Kidney (tissue), 14 donors: ENCODE measurements around the gene TPH1. TPM values are rescaled to one million over a fixed set of nuclear protein-coding genes. Genes with fewer than 3 reads are reported as not detected.

ENCODE experiments used
- DNase-seq, 5 donors: peaks; one replicate each; pipeline ENCODE4 v3.0.0-alpha.2; 2013 to 2020
- FAIRE-seq: peaks from 2 replicates; lab custom pipeline; 2012; peaks lifted over from hg19 to GRCh38; lab: Jason Lieb, UNC
- H3K27ac ChIP-seq, 2 donors: one replicate each; pipeline ENCODE4 v1.7.0; 2013; ENCODE audit warnings: low read depth in 2 of 2, low read length in 2 of 2, inconsistent platforms in 1 of 2
- H3K27me3 ChIP-seq: one replicate; pipeline ENCODE4 v1.7.1; 2013; ENCODE audit warnings: low read length, inconsistent platforms; ENCODE audit not compliant: control insufficient read depth, insufficient read depth
- H3K36me3 ChIP-seq, 3 donors: one replicate each; pipeline versions ENCODE4 v1.7.0 to v1.7.1; 2013; ENCODE audit warnings: low read length in 3 of 3, control low read depth in 1 of 3, inconsistent platforms in 1 of 3; ENCODE audit not compliant: insufficient read depth in 3 of 3, control insufficient read depth in 2 of 3
- H3K4me1 ChIP-seq, 3 donors: one replicate each; pipeline versions ENCODE4 v1.7.0 to v1.7.1; 2013; ENCODE audit warnings: low read length in 3 of 3, inconsistent platforms in 1 of 3, low read depth in 1 of 3; ENCODE audit not compliant: control insufficient read depth in 2 of 3, insufficient read depth in 2 of 3
- H3K4me3 ChIP-seq, 3 donors: one replicate each; pipeline versions ENCODE4 v1.7.0 to v1.8.1; 2013; ENCODE audit warnings: low read length in 3 of 3, control low read depth in 1 of 3, inconsistent platforms in 1 of 3
- H3K9ac ChIP-seq, 3 donors: one replicate each; pipeline versions ENCODE4 v1.7.0 to v1.7.1; 2013; ENCODE audit warnings: low read length in 3 of 3, control low read depth in 1 of 3, inconsistent platforms in 1 of 3
- H3K9me3 ChIP-seq, 3 donors: one replicate each; pipeline versions ENCODE4 v1.7.0 to v1.7.1; 2013; ENCODE audit warnings: low read length in 3 of 3, control low read depth in 1 of 3, inconsistent platforms in 1 of 3; ENCODE audit not compliant: control insufficient read depth in 2 of 3, insufficient read depth in 1 of 3
- CTCF ChIP-seq: IDR thresholded peaks from 3 replicates; pipeline ENCODE4 v1.5.1; 2012; ENCODE audit warnings: mild to moderate bottlenecking, moderate library complexity, borderline replicate concordance; ENCODE audit not compliant: insufficient read depth; ENCODE audit errors: extremely low read depth
- intact Hi-C: fragments of 100-400 bp; cut with DNase I; formaldehyde crosslinking; loops from one replicate; pipeline ENCODE4 v1.11.1; 2022
- polyA plus RNA-seq: library from polyadenylated mRNA; stranded (reverse); fragments of 350-450 nt; fragmentation: Illumina TruSeq; extraction: RNeasy Lipid Tissue Mini Kit (QIAGEN cat#74804); gene quantifications from one replicate; pipeline ENCODE4 v1.2.3, GENCODE V29; 2014; ENCODE audit warnings: low read depth, low replicate concordance; ENCODE audit not compliant: insufficient read depth
- total RNA-seq: library from RNA; stranded (reverse); fragmentation: NEBNext Ultra II Directional; extraction: Animal tissue kit (Norgen Biotek cat#: 25700); gene quantifications from one replicate; pipeline ENCODE4 v1.2.1, GENCODE V29; 2021
- donor health status: control.
- donor health status: control.
- donor health status: control.
- donor health status: control.
- donor health status: control.
- donor health status: DM: yes; HTN: yes; CAD: no.
- donor health status: Normal renal cell carcinoma (clear cell type).

Gene TPH1
- total and polyA plus RNA-seq, 2 donors from 2014 or later, result 0.09 to 0.60 TPM

DNA sequence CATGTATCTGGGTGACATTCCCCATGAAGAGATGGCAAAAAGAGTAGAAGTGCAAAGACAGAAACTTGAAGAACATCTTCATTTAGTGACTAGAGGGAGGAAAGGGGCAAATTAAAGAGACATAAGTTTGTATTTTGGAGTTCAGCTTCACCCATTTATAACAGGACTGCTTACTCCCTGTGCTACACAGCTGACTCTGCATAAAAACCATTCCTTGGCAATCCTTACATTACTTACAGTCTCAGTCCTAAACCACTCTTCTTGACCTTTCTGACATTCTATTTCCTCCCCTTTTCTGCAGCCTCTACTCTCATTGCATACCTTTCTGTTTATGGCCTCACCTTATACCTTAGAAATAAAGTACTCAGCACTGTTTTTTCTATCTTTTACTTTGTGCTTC lies 26.4 kb downstream of the TPH1 start:
- TF ChIP-seq CTCF, result no peak
- H3K4me1 ChIP-seq, result no peaks in the 10 kb centered on the region
- H3K27ac ChIP-seq, result no peak overlapping the region
- no peaks in the 10 kb centered on the region for H3K9me3 ChIP-seq
- FAIRE-seq (no peak), DNase-seq (no peak)
- no peak overlapping the region for H3K4me3 ChIP-seq
- H3K36me3 ChIP-seq, result no peaks in the 10 kb centered on the region
- intact Hi-C loops, result no loop called here
- no peak overlapping the region for H3K9ac ChIP-seq
- H3K27me3 ChIP-seq, result no peaks in the 10 kb centered on the region

DNA sequence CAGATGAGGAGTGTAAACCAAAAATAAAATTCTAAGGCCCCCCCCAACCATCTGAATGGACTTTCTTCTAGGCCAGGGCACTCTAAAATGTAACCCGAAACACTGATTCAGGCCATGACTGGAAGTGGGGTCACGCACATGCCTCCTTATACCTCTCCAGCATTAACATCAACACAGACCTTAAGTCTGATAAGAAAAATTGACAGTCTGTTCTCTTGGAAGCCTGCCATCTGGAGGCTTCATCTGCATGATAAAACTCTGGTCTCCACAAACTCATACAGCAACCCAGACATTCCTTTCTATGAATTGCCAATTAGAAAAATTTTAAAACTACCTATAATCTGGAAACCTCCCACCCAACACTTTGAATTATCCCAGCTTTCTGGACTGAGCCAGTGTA lies 29.3 kb downstream of the TPH1 start:
- Histone ChIP-seq H3K4me1 (peaks cover 0 to 5% (median 0%) of the 10 kb centered on the region in 3 donors), H3K27me3 (no peaks in the 10 kb centered on the region), H3K4me3 (no peak overlapping the region), H3K27ac (no peak overlapping the region), H3K36me3 (no peaks in the 10 kb centered on the region), H3K9me3 (no peaks in the 10 kb centered on the region), H3K9ac (no peak overlapping the region)
- FAIRE-seq (no peak), DNase-seq (no peak)
- no peak for TF ChIP-seq CTCF
- intact Hi-C loops, result no loop called here

DNA sequence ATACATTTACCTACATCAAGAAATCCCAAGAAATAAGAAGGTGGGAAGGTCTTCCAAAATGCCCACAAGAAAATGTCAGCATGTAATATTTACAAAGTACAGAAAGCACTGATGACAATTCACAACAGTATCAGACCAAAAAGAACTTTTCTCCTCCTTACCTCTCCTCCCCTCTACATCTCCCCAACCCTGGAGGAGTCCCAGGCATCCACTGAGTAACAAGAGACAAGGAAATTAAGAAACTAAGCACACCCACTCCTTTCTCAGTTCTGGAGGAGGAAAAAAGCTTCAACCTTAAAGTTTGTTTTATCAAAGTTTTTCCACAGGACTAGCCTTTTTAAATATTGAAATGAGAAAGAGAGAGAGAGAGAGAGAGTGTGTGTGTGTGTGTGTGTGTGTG lies 31.2 kb downstream of the TPH1 start:
- Histone ChIP-seq H3K9me3 (no peaks in the 10 kb centered on the region), H3K9ac (no peak overlapping the region), H3K27ac (no peak overlapping the region), H3K27me3 (no peaks in the 10 kb centered on the region), H3K4me3 (no peak overlapping the region), H3K4me1 (peaks cover 0 to 5% (median 0%) of the 10 kb centered on the region in 3 donors), H3K36me3 (no peaks in the 10 kb centered on the region)
- no peak for FAIRE-seq
- intact Hi-C loops, result no loop called here
- no peak for TF ChIP-seq CTCF
- no peak for DNase-seq
